ENCODE data around the gene MRPL37.
"Not testable (repeated sequence)": the region's sequence is repeated elsewhere in the genome, so short reads cannot be mapped to it uniquely, and the experiment has no call there.

The MRPL37 gene

GRCh38 chr1:54199765-54200518, at the start of gene MRPL37, which contains the start of gene CYB5RL:
MRPL37 (plus strand) TSS chr1:54200167; CDS start chr1:54200244, 77 bp downstream.
CYB5RL (minus strand) TSS chr1:54200030; CDS start chr1:54195616, 4,414 bp downstream.
- peak; percentile 99 for DNase-seq

DNA sequence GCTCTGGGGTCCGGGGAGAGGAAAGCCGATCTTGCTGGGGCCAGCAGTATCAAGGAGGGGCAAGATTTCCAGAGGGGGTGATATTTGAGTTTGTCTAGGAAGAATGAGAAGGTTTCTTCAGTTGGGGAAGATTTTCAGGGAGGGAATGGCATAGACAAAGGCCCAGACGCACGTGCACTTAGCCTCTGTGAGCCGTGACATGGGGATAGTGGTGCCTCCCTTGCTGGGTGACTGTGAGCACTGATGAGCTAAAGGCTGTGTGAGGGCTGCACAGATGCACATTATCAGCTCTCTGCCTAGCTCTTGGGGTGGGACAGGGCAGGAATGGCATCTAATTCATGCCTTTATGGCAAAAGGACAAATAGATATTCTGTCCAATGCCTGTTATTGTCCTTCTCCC, 49.0 kb upstream of the MRPL37 start:
- DNase-seq, result no peak

GRCh38 chr1:54152696-54153095, 47.3 kb upstream of the MRPL37 start, which contains the start of gene CDCP2:
CDCP2 (minus strand) TSS chr1:54153000; CDS start chr1:54152922, 78 bp downstream.
- DNase-seq, result no peak

DNA sequence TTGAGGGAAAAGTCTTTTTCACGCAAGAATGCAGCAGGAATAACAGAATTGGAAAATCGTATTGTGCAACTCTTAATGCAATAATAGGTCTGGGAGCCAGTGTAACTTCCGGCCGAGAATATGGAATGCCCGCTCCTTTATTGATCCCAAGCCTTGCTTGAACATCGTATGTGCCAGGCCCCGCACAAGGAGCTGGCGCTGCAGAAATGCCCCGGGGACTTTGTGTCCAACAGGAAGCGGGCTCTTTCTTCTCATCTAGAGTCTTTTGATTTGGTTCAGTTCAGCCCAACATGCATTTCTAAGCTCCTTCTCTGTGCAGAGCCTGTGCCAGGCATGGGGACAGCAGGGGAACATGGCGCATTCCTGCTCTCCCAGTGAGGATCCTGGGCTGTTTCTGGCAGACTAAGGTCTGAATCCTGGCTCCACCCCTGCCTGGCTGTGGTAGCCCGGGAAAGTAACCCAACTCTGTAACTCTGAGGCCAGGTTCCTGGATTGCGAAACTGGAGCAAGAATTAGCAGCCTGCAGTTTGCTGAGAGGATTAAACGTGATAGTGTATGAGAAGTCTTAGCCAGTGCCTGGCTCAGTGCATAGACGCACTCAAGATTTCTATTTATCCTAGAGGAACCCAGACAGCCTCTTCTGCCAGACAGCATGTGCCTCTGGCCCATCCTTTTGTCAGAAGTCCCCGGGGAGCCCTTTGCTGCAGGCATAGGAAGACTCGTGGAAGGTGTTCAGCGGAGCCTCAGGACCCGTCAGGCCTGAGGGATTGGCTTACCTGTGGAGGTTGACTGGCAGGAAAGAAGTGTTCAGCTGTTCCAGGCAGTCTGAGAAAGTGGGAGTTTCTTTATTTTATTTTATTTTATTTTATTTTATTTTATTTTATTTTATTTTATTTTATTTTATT, 46.2 kb upstream of the MRPL37 start:
- DNase-seq, result no peak

DNA sequence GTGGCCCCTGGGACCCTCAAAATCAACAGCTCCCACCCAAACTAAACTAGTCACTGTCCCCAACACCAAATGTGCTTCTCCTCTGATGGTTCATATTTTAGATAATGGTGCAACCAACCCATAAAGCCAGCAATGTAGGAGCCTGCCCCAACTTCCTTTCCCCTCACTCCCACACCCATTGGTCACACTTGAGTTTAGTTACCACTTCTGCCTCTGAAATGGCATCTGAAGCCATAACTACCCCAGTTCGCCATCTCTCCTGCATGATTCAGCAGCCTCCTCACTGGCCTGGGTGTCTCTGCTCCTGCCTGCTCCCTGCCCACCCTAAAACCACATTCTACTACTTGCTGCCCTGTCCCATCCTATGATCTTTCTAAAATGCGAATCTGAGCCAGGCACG, 43.8 kb upstream of the MRPL37 start:
- DNase-seq, result no peak

DNA sequence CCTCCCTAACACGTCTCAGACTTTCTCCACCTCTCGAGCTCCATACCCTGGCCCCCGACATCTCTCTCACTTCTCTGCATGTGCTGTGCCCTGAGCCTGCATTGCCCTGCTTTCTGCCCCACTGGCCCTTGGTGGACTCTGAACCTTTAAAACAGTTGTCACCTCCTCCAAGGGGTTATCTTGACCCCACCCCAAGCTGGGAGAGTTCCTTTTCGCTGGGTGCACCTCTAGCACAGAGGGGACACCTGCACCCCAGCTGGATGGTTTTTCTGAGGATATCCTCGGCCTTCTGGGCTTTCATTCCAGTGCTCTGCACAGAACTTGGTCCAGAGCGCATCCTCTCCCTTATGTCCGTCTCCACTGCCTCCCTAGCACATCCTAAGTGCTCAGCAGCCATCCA, 43.0 kb upstream of the MRPL37 start:
- DNase-seq, result no peak

DNA sequence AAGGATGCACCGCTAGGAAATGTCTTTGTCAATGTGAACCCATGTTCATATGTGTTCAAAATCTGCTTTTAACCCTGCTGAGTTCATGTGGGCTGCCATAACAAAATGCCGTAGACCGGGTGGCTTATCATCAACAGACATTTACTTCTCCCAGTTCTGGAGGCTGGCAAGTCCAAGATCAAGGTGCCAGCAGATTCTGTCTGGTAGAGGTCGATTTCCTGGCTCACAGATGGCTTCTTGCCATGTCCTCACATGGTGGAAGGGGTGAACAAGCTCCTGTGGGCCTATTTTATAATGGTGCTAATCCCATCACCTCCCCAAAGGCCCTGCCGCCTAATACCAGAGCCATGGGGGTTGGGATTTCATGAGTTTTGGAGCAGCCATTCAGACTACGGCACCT, 42.6 kb upstream of the MRPL37 start:
- DNase-seq, result no peak

- no peak for DNase-seq
These were observed 41.9 kb upstream of the MRPL37 start for GRCh38 chr1:54158071-54158470.

- no peak for DNase-seq
These were observed 40.1 kb upstream of the MRPL37 start for GRCh38 chr1:54159733-54160316.

GRCh38 chr1:54160351-54160750, 39.6 kb upstream of the MRPL37 start:
- no peak for DNase-seq

GRCh38 chr1:54161495-54162168, 38.3 kb upstream of the MRPL37 start:
- no peak for DNase-seq

DNA sequence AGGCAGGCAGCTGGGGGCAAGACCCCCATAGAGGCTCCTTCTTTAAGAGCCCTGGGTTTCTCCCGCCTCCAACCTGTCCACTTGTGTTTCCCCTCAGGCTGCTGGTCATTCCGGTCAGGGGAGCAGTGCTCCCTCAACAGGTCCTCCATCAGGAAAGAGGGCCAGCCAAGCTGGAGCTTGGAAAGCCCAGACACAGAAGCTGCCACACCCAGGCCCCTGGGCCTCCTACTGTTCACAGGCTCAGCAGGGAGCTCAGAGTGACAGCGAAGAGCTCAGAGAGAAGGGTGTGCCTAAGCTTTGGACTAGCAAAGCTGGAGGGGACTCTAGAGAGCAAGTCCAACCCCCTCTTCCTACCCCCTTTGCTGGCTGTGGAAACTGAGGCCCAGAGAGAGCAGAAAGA, 36.9 kb upstream of the MRPL37 start:
- DNase-seq, result no peak

- DNase-seq, result no peak
These were observed 36.4 kb upstream of the MRPL37 start for GRCh38 chr1:54163573-54163972.

DNA sequence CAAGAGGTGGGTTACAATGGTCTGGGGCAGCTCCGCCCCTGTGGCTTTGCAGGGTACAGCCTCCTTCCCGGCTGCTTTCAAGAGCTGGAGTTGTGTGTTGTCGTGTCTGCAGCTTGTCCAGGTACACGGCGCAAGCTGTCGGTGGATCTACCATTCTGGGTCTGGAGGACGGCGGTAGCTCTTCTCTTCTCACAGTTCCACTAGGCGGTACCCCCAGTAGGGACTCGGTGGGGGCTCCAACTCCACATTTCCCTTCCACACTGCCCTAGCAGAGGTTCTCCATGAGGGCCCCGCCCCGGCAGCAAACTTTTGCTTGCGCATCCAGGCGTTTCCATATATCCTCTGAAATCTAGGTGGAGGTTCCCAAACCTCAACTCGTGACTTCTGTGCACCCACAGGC, 34.8 kb upstream of the MRPL37 start:
- DNase-seq, result no peak

DNA sequence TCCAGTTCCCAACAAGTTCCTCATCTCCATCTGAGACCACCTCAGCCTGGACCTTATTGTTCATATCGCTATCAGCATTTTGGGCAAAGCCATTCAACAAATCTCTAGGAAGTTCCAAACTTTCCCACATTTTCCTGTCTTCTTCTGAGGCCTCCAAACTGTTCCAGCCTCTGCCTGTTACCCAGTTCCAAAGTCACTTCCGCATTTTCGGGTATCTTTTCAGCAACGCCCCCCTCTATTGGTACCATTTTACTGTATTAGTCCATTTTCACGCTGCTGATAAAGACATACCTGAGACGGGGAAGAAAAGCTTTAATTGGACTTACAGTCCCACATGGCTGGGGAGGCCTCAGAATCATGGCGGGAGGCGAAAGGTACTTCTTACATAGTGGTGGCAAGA, 33.6 kb upstream of the MRPL37 start:
- not testable (repeated sequence) for DNase-seq

GRCh38 chr1:54167422-54168139, 32.4 kb upstream of the MRPL37 start:
- DNase-seq, result no peak

GRCh38 chr1:54168206-54168965, 31.6 kb upstream of the MRPL37 start:
- no peak for DNase-seq

- DNase-seq, result no peak
These were observed 30.9 kb upstream of the MRPL37 start for GRCh38 chr1:54169068-54169467.

DNA sequence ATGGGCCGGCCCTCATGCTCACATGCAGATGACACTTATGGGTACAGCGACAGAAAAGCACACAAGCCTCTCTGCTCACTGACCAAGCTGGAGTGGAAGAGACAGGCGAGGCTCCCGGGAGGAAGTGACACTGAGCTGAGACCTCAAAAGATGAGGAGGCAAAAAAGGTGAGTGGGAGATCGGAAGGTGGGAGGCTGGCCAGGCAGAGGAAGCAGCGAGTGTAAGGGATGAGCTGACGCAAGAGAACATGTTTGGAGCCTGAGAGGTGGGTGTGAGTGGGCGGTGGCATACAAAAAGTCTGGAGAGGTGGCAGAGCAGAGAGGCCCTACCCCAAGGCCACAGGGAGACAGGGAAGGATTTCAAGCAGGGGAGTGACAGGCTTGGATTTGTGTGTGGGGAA, 29.0 kb upstream of the MRPL37 start:
- DNase-seq, result no peak

DNA sequence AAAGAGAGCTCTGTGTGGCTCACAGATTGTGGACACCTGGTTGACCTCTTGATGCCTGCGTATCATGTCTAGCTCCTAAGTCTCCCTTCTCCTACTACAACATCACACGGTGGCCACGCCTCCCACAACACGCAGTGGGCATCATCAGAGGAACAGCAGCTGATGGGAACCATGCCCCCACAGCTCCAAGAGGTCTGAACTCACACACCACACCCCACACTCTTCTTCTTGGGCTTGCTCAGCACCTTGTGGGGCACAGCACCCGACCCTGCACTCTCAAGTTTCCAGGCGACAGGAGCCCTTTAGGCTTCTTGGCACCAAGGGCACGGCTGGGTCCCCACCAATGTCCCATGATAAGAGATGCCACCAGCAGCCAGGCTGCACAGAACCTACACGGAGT, 28.4 kb upstream of the MRPL37 start:
- DNase-seq, result no peak

All from NCI-H2029 treated with DMSO at 0.1 percent for 48 hours (cell line).